HEK293 (cell line): ENCODE results near the gene IGF2BP1.

Source experiments
- CTCF ChIP-seq: fragments of 450-650 bp; formaldehyde crosslinking; IDR thresholded peaks from 2 replicates; pipeline ENCODE4 v1.5.1; 2016; ENCODE audit warnings: missing biosample characterization, missing genetic modification characterization
- MYNN ChIP-seq: fragments of 450-650 bp; formaldehyde crosslinking; IDR thresholded peaks from 2 replicates; pipeline ENCODE4 v1.5.1; 2016; ENCODE audit warnings: missing biosample characterization, missing genetic modification characterization, borderline replicate concordance
- REST ChIP-seq: fragments of 450-650 bp; formaldehyde crosslinking; IDR thresholded peaks from 2 replicates; pipeline ENCODE4 v1.5.1; 2016; ENCODE audit warnings: missing biosample characterization, missing genetic modification characterization
- SP2 ChIP-seq: fragments of 450-650 bp; formaldehyde crosslinking; IDR thresholded peaks from 2 replicates; pipeline ENCODE4 v1.5.1; 2016; ENCODE audit warnings: missing biosample characterization, missing genetic modification characterization
- ZBTB1 ChIP-seq: fragments of 450-650 bp; formaldehyde crosslinking; IDR thresholded peaks from 2 replicates; pipeline ENCODE4 v1.5.1; 2016; ENCODE audit warnings: missing biosample characterization, missing genetic modification characterization
- ZBTB26 ChIP-seq: fragments of 450-650 bp; formaldehyde crosslinking; optimal IDR thresholded peaks from 2 replicates; pipeline ENCODE3; 2016; ENCODE audit warnings: missing biosample characterization, mild to moderate bottlenecking, missing genetic modification characterization
- ZNF138 ChIP-seq: fragments of 450-650 bp; formaldehyde crosslinking; IDR thresholded peaks from 2 replicates; pipeline ENCODE4 v1.5.1; 2016; ENCODE audit warnings: missing biosample characterization, missing genetic modification characterization, borderline replicate concordance
- ZNF18 ChIP-seq: fragments of 450-650 bp; formaldehyde crosslinking; IDR thresholded peaks from 2 replicates; pipeline ENCODE4 v1.5.1; 2016; ENCODE audit warnings: missing biosample characterization, missing genetic modification characterization
- ZNF362 ChIP-seq: fragments of 450-650 bp; formaldehyde crosslinking; IDR thresholded peaks from 2 replicates; pipeline ENCODE4 v1.5.1; 2016; ENCODE audit warnings: missing biosample characterization, missing genetic modification characterization
- ZNF48 ChIP-seq: fragments of 450-650 bp; formaldehyde crosslinking; IDR thresholded peaks from 2 replicates; pipeline ENCODE4 v1.5.1; 2016; ENCODE audit warnings: missing biosample characterization, missing genetic modification characterization
- ZNF610 ChIP-seq: fragments of 450-650 bp; formaldehyde crosslinking; IDR thresholded peaks from 2 replicates; pipeline ENCODE4 v1.5.1; 2016; ENCODE audit warnings: missing biosample characterization, missing genetic modification characterization, borderline replicate concordance
- ZNF660 ChIP-seq: fragments of 450-650 bp; IDR thresholded peaks from 2 replicates; pipeline ENCODE4 v1.5.1; 2018; ENCODE audit warnings: missing biosample characterization, mild to moderate bottlenecking, missing genetic modification characterization
- ZNF777 ChIP-seq: fragments of 450-650 bp; formaldehyde crosslinking; IDR thresholded peaks from 2 replicates; pipeline ENCODE4 v1.5.1; 2017; ENCODE audit warnings: missing biosample characterization, missing genetic modification characterization, borderline replicate concordance

- TF ChIP-seq CTCF (tag by site-specific recombination) = no peak
- TF ChIP-seq ZBTB26 (tag by site-specific recombination) = no peak
- no peak for TF ChIP-seq ZNF138 (tag by site-specific recombination)
- no peak for TF ChIP-seq ZBTB1 (tag by site-specific recombination)
- no peak for TF ChIP-seq ZNF610
- no peak for TF ChIP-seq MYNN
- TF ChIP-seq ZNF660 (tag by site-specific recombination) = no peak
- TF ChIP-seq REST (tag by site-specific recombination) = no peak
- no peak for TF ChIP-seq ZNF362
- no peak for TF ChIP-seq ZNF18 (tag by site-specific recombination)
- TF ChIP-seq ZNF777 (tag by site-specific recombination) = no peak
- no peak for TF ChIP-seq SP2
- TF ChIP-seq ZNF48 (tag by site-specific recombination) = no peak
Measured at GRCh38 chr17:49100601-49101000, 103.4 kb downstream of the IGF2BP1 start.
